HepG2 (cell line): ENCODE measurements around the gene GLIPR1. TPM values are rescaled to one million over a fixed set of nuclear protein-coding genes. Genes with fewer than 3 reads are reported as not detected.

Experiments used
- ATAC-seq: fragments of 200-7000 bp; cut with Tn5 transposase; 3 replicates; pipeline ENCODE4 v1.9.1; 2020; ENCODE audit warnings: mild to moderate bottlenecking, moderate library complexity
- BruUV-seq: library from RNA; stranded (reverse); fragments of 400-500 nt; replicated peaks from 2 replicates; lab custom pipeline; 2021; lab: Mats Ljungman, UMichigan
- CTCF ChIA-PET: fragments of 300-600 bp; formaldehyde crosslinking; extraction: SDS; loops from one replicate; lab custom pipeline; 2021; ENCODE audit warnings: low total read pairs, inconsistent platforms, low intra/inter-chr PET ratio; lab: Yijun Ruan, JAX
- POLR2A ChIA-PET: fragments of 350-600 bp; sonication (Branson Sonifier 250); formaldehyde crosslinking; loops from one replicate; lab custom pipeline; 2020; ENCODE audit warnings: antibody characterized with exemption, inconsistent platforms; lab: Yijun Ruan, JAX
- DNase-seq: peaks from one replicate; pipeline ENCODE4 v3.0.0-alpha.2; 2015; ENCODE audit warnings: low spot score
- FAIRE-seq: peaks from 3 replicates; lab custom pipeline; 2011; peaks lifted over from hg19 to GRCh38; lab: Jason Lieb, UNC
- H2AFZ ChIP-seq: one replicate; pipeline ENCODE4 v1.6.1; 2011; ENCODE audit warnings: low read length, inconsistent platforms
- H3K27ac ChIP-seq: fragments of 300-600 bp; 3 replicates; pipeline ENCODE4 v1.8.0; 2011; ENCODE audit warnings: mixed run types, mild to moderate bottlenecking, mixed read lengths, low read length, inconsistent platforms; ENCODE audit not compliant: insufficient read depth; ENCODE audit errors: extremely low read length
- H3K27me3 ChIP-seq, 2 experiments: fragments of 200-600 bp in 1 of 2; 2 replicates in 1 of 2; 3 replicates in 1 of 2; pipeline versions ENCODE4 v1.6.0 to v1.8.0; 2011; ENCODE audit warnings: low read length in 2 of 2, mild to moderate bottlenecking in 2 of 2, moderate library complexity in 2 of 2, inconsistent platforms in 1 of 2; ENCODE audit not compliant: insufficient read depth in 2 of 2, control insufficient read depth in 1 of 2
- H3K36me3 ChIP-seq, 2 experiments: fragments of 200-600 bp in 1 of 2; replicated peaks in 1 of 2; 2 replicates in 1 of 2; 3 replicates in 1 of 2; pipeline versions ENCODE4 v1.5.1 to v1.8.0; 2011; ENCODE audit warnings: low read length in 2 of 2, inconsistent platforms in 1 of 2; ENCODE audit not compliant: insufficient read depth in 2 of 2, control insufficient read depth in 1 of 2
- H3K4me1 ChIP-seq: 2 replicates; pipeline ENCODE4 v1.5.1; 2012; ENCODE audit warnings: low read length, inconsistent platforms; ENCODE audit not compliant: insufficient read depth
- H3K4me2 ChIP-seq: 2 replicates; pipeline ENCODE4 v1.6.0; 2011; ENCODE audit warnings: low read depth, low read length, inconsistent platforms
- H3K4me3 ChIP-seq, 3 experiments: fragments of 200-600 bp in 1 of 3; sonication (generic), shearing (Covaris generic) in 1 of 3; replicated peaks in 1 of 3; 2 replicates each; pipeline ENCODE4 v1.5.1; 2011 to 2016; ENCODE audit warnings: low read length in 3 of 3, inconsistent platforms in 2 of 3, low read depth in 2 of 3, mild to moderate bottlenecking in 2 of 3, control low read depth in 1 of 3, mixed read lengths in 1 of 3; ENCODE audit not compliant: insufficient read depth in 1 of 3
- H3K79me2 ChIP-seq: one replicate; pipeline ENCODE4 v1.6.1; 2011; ENCODE audit warnings: low read length, inconsistent platforms; ENCODE audit not compliant: insufficient read depth
- H3K9ac ChIP-seq: 2 replicates; pipeline ENCODE4 v1.6.0; 2011; ENCODE audit warnings: mild to moderate bottlenecking, low read depth, low read length, inconsistent platforms; ENCODE audit not compliant: insufficient read depth
- H3K9me3 ChIP-seq: 2 replicates; pipeline ENCODE4 v1.5.1; 2012; ENCODE audit warnings: mild to moderate bottlenecking, low read length
- H4K20me1 ChIP-seq: 2 replicates; pipeline ENCODE4 v1.6.0; 2011; ENCODE audit warnings: inconsistent platforms, mild to moderate bottlenecking, low read length, moderate library complexity; ENCODE audit not compliant: insufficient read depth
- CTCF ChIP-seq: sonication (generic); formaldehyde crosslinking; IDR thresholded peaks from 2 replicates; pipeline ENCODE4 v1.5.0; 2020; ENCODE audit warnings: mild to moderate bottlenecking, missing genetic modification reagents, moderate library complexity
- FLYWCH1 ChIP-seq: sonication (generic); formaldehyde crosslinking; IDR thresholded peaks from 2 replicates; pipeline ENCODE4 v1.8.1; 2023; ENCODE audit warnings: mild to moderate bottlenecking, missing genetic modification reagents
- JUNB ChIP-seq: sonication (generic); formaldehyde crosslinking; IDR thresholded peaks from 2 replicates; pipeline ENCODE4 v1.8.0; 2022; ENCODE audit warnings: missing genetic modification reagents, mild to moderate bottlenecking, borderline replicate concordance
- PRPF4 ChIP-seq: fragments of 200-400 bp; formaldehyde crosslinking; IDR thresholded peaks from 2 replicates; pipeline ENCODE4 v1.6.1; 2016; ENCODE audit warnings: low read length, low read depth; ENCODE audit not compliant: poor library complexity, severe bottlenecking
- RAD21 ChIP-seq: fragments of 450-650 bp; formaldehyde crosslinking; IDR thresholded peaks from 2 replicates; pipeline ENCODE4 v1.5.0; 2020; ENCODE audit warnings: mild to moderate bottlenecking
- STAG1 ChIP-seq: sonication (generic); formaldehyde crosslinking; IDR thresholded peaks from 2 replicates; pipeline ENCODE4 v1.4.0; 2020; ENCODE audit warnings: missing genetic modification reagents
- in situ Hi-C: cut with HindIII; loops from 2 replicates; pipeline ENCODE4 v1.10.0; 2017; ENCODE audit warnings: low pct_unique_long_range_greater_than_20kb; ENCODE audit not compliant: extremely low pct_ligation_motif_present
- intact Hi-C: fragments of 100-400 bp; cut with micrococcal nuclease; formaldehyde crosslinking; loops from one replicate; pipeline ENCODE4 v1.10.0; 2022; ENCODE audit not compliant: unreplicated experiment
- polyA plus RNA-seq, 8 experiments: library from polyadenylated mRNA; depleted of rRNA in 3 of 8; stranded (reverse) in 7 of 8; unstranded in 1 of 8; fragments of >200 nt; fragmentation: Illumina TruSeq in 4 of 8; extraction: Trizol in 4 of 8; gene quantifications; 2 replicates each; pipeline versions ENCODE4 v1.2.1 to v1.2.3, GENCODE V29; 2011 to 2016; ENCODE audit warnings: low read depth in 4 of 8, missing spikeins in 1 of 8, mixed read lengths in 1 of 8; ENCODE audit not compliant: insufficient read depth in 1 of 8
- total RNA-seq, 5 experiments: library from RNA; depleted of rRNA; stranded (reverse); fragments of >200 nt; fragmentation: Illumina TruSeq; extraction: Trizol; gene quantifications; 2 replicates each; pipeline ENCODE4 v1.2.3, GENCODE V29; 2016; ENCODE audit warnings: low read depth in 1 of 5

Gene GLIPR1
- total and polyA plus RNA-seq, 2 of the 13 experiments (the other 11 are each of a cell fraction or from before 2014, with no cell fraction given): 1.9 to 5.0 TPM

DNA sequence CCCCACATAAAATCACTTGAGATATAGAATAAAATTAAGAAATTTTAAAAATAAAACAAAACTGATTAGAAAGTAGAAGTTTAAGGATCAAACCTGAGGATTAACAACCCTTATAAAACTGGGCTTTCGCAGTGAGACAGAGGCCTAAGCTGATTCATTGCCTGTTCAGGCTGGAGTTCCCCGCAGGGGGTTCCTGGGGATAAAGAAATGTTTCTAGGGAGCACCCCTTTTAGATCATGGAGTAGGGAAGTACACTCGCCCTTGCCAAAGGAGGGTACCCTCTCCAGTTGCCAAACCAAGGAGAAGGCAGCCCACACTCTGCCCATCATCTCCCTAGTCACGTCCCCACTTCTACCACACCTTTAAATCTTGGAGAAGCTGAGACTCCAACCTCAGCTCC is 6.8 kb downstream of the GLIPR1 start (continued):
- no peak for TF ChIP-seq JUNB (CRISPR knock-in tag)
- no peak for TF ChIP-seq PRPF4

DNA sequence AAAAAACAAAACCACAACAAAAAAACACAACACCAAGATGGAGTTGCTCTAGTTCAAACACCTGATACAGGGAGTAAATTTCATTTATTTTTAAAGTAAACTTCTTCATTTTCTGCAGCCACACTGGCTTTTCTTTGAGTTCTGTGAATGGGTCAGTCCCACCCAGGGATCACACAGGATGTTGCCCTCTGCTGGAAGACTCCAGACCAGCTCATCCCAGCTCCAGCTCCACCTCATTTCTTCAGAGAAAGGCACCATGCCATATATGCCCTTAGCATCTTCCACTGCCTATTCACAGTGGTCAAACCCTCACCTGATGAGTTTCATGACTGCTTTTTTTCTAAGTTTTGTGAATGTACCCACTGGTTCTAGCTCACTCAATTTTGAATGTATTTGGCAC is 8.0 kb downstream of the GLIPR1 start:
- ATAC-seq: peak; percentile 88
- intact Hi-C loops: loop anchor here (2.0 to 10.0 kb wide), 2 partner anchors 800 to 856 kb away; partner anchors contain the start of gene BBS10
- no peak overlapping the region for H3K9ac ChIP-seq
- peak; percentile 12 for DNase-seq
- FAIRE-seq: peak; percentile 49
- H3K4me3 ChIP-seq: no peak overlapping the region
- H3K27me3 ChIP-seq: no peaks in the 10 kb centered on the region
- no peaks in the 10 kb centered on the region for H4K20me1 ChIP-seq
- no peak overlapping the region for H2AFZ ChIP-seq
- peaks cover 6% of the 10 kb centered on the region for H3K4me1 ChIP-seq
- ChIA-PET POLR2A (no interaction called here), CTCF (no interaction called here)
- BruUV-seq: no TSS peak
- H3K4me2 ChIP-seq: no peak overlapping the region
- no peak overlapping the region for H3K27ac ChIP-seq
- in situ Hi-C loops: no loop called here
- H3K36me3 ChIP-seq: no peaks in the 10 kb centered on the region
- TF ChIP-seq FLYWCH1 (CRISPR knock-in tag) (no peak), STAG1 (CRISPR knock-in tag) (peak; percentile 39), CTCF (peak; percentile 47), RAD21 (CRISPR knock-in tag) (0 out of 2 replicates have a peak, but pooled peaks have one; percentile 22)
- TF ChIP-seq, all 625 proteins: peak for 3
- Histone ChIP-seq H3K79me2 (no peaks in the 10 kb centered on the region), H3K9me3 (no peaks in the 10 kb centered on the region)
